ENCODE measurements around the gene AGAP1.

Gene AGAP1

GRCh38 chr2:235493775-235494715 lies at the start of gene AGAP1:
Gene AGAP1 (plus strand): TSS chr2:235494043.
- no peak for DNase-seq (ENCODE audit: low read depth)

- DNase-seq (ENCODE audit: low read depth) = no peak
Measured at GRCh38 chr2:235444101-235444597, 49.7 kb upstream of the AGAP1 start.

- no peak for DNase-seq (ENCODE audit: low read depth)
Measured at GRCh38 chr2:235445116-235445515, 48.7 kb upstream of the AGAP1 start.

- no peak for DNase-seq (ENCODE audit: low read depth)
Measured at GRCh38 chr2:235446082-235446481, 47.8 kb upstream of the AGAP1 start.

GRCh38 chr2:235447210-235447609 lies 46.6 kb upstream of the AGAP1 start:
- no peak for DNase-seq (ENCODE audit: low read depth)

GRCh38 chr2:235449568-235449967 lies 44.3 kb upstream of the AGAP1 start:
- no peak for DNase-seq (ENCODE audit: low read depth)

GRCh38 chr2:235453605-235454151 lies 40.2 kb upstream of the AGAP1 start:
- no peak for DNase-seq (ENCODE audit: low read depth)

- no peak for DNase-seq (ENCODE audit: low read depth)
Measured at GRCh38 chr2:235458839-235459273, 35.0 kb upstream of the AGAP1 start.

- DNase-seq (ENCODE audit: low read depth) = no peak
Measured at GRCh38 chr2:235460548-235461047, 33.2 kb upstream of the AGAP1 start.

- no peak for DNase-seq (ENCODE audit: low read depth)
Measured at GRCh38 chr2:235461763-235462414, 32.0 kb upstream of the AGAP1 start.

- DNase-seq (ENCODE audit: low read depth) = no peak
Measured at GRCh38 chr2:235462415-235462790, 31.4 kb upstream of the AGAP1 start.

GRCh38 chr2:235463893-235464292 lies 29.9 kb upstream of the AGAP1 start:
- DNase-seq (ENCODE audit: low read depth) = no peak

GRCh38 chr2:235467588-235467987 lies 26.3 kb upstream of the AGAP1 start:
- no peak for DNase-seq (ENCODE audit: low read depth)

GRCh38 chr2:235468978-235469655 lies 24.7 kb upstream of the AGAP1 start:
- no peak for DNase-seq (ENCODE audit: low read depth)

GRCh38 chr2:235471186-235471747 lies 22.6 kb upstream of the AGAP1 start:
- DNase-seq (ENCODE audit: low read depth) = no peak

GRCh38 chr2:235472443-235472842 lies 21.4 kb upstream of the AGAP1 start:
- DNase-seq (ENCODE audit: low read depth) = no peak

GRCh38 chr2:235478609-235479008 lies 15.2 kb upstream of the AGAP1 start:
- no peak for DNase-seq (ENCODE audit: low read depth)

GRCh38 chr2:235479604-235480003 lies 14.2 kb upstream of the AGAP1 start:
- no peak for DNase-seq (ENCODE audit: low read depth)

- DNase-seq (ENCODE audit: low read depth) = no peak
Measured at GRCh38 chr2:235480614-235481013, 13.2 kb upstream of the AGAP1 start.

GRCh38 chr2:235483313-235483712 lies 10.5 kb upstream of the AGAP1 start:
- DNase-seq (ENCODE audit: low read depth) = no peak

- DNase-seq (ENCODE audit: low read depth) = no peak
Measured at GRCh38 chr2:235485362-235485761, 8.5 kb upstream of the AGAP1 start.

- DNase-seq (ENCODE audit: low read depth) = no peak
Measured at GRCh38 chr2:235486729-235487128, 7.1 kb upstream of the AGAP1 start.
